Neural progenitor cell (in vitro differentiated cells): ENCODE measurements around the gene NR4A1.

Experiments used
- CTCF ChIP-seq: fragments of 200-600 bp; sonication (generic); IDR thresholded peaks from 2 replicates; pipeline ENCODE4 v1.5.1; 2017; ENCODE audit warnings: antibody characterized with exemption, mild to moderate bottlenecking
- EZH2 ChIP-seq: fragments of 200-600 bp; sonication (generic); IDR thresholded peaks from 2 replicates; pipeline ENCODE4 v1.6.1; 2017; ENCODE audit warnings: antibody characterized with exemption, mild to moderate bottlenecking, moderate library complexity
- EZH2phosphoT487 ChIP-seq: fragments of 200-600 bp; sonication (generic); IDR thresholded peaks from 2 replicates; pipeline ENCODE4 v1.6.1; 2017; ENCODE audit warnings: antibody characterized with exemption

- TF ChIP-seq CTCF (no peak), EZH2 (no peak), EZH2phosphoT487 (no peak)
Observed at GRCh38 chr12:52023976-52024688, 27.1 kb upstream of the NR4A1 start.
